Measurements from ENCODE around the gene CYP19A1. TPM values are rescaled to one million over a fixed set of nuclear protein-coding genes. Genes with fewer than 3 reads are reported as not detected.
A peak's percentile ranks its signal among the peaks of the same experiment; 100 is the strongest.

Gene CYP19A1
- total RNA-seq, 1 donor = not detected

- H3K4me3 ChIP-seq (ENCODE audit: low read depth, low read length) = no peak overlapping the region
- TF ChIP-seq CTCF (IDR thresholded peaks at IDR 0.05; ENCODE audit: insufficient read depth, low read depth, low read length) = no peak
- no peak for DNase-seq (ENCODE audit: low read depth)
These were observed 169.7 kb downstream of the CYP19A1 start for GRCh38 chr15:51168700-51169099.

- no peak for TF ChIP-seq CTCF (IDR thresholded peaks at IDR 0.05; ENCODE audit: insufficient read depth, low read depth, low read length)
- DNase-seq (ENCODE audit: low read depth) = no peak
- H3K4me3 ChIP-seq (ENCODE audit: low read depth, low read length) = no peak overlapping the region
These were observed 174.6 kb downstream of the CYP19A1 start for GRCh38 chr15:51163843-51164242.

GRCh38 chr15:51162865-51163762 lies 175.3 kb downstream of the CYP19A1 start:
- peak; percentile 96 for TF ChIP-seq CTCF (IDR thresholded peaks at IDR 0.05; ENCODE audit: insufficient read depth, low read depth, low read length)
- H3K4me3 ChIP-seq (ENCODE audit: low read depth, low read length) = peak overlapping the region; percentile 39
- DNase-seq (ENCODE audit: low read depth) = peak; percentile 74

- TF ChIP-seq CTCF (IDR thresholded peaks at IDR 0.05; ENCODE audit: insufficient read depth, low read depth, low read length) = no peak
- DNase-seq (ENCODE audit: low read depth) = no peak
- no peak overlapping the region for H3K4me3 ChIP-seq (ENCODE audit: low read depth, low read length)
These were observed 176.7 kb downstream of the CYP19A1 start for GRCh38 chr15:51161491-51162220.

GRCh38 chr15:51160484-51160883 lies 177.9 kb downstream of the CYP19A1 start:
- no peak overlapping the region for H3K4me3 ChIP-seq (ENCODE audit: low read depth, low read length)
- DNase-seq (ENCODE audit: low read depth) = no peak
- TF ChIP-seq CTCF (IDR thresholded peaks at IDR 0.05; ENCODE audit: insufficient read depth, low read depth, low read length) = no peak

Small RNAs within 50 kb of the gene (small RNA-seq; reads per million reads assigned to genes)
- gene AC020891.4 (not detected), gene MIR4713 (not detected), gene MIR7973-1 (not detected)

Other genes starting within 250 kb of the CYP19A1 start
- gene TNFAIP8L3, start 243.7 kb downstream of the CYP19A1 start, total RNA-seq = 0.43 and 0.64 TPM in 2 replicates
- gene GLDN, start 3.1 kb upstream of the CYP19A1 start, total RNA-seq = 0.32 and 0.43 TPM in 2 replicates

Data from fibroblast of villous mesenchyme (primary cell).